ENCODE measurements around the gene FGFBP1. TPM values are rescaled to one million over a fixed set of nuclear protein-coding genes. Genes with fewer than 3 reads are reported as not detected.

Gene FGFBP1
- total RNA-seq, 2 experiments from 2014 or later: not detected

DNA sequence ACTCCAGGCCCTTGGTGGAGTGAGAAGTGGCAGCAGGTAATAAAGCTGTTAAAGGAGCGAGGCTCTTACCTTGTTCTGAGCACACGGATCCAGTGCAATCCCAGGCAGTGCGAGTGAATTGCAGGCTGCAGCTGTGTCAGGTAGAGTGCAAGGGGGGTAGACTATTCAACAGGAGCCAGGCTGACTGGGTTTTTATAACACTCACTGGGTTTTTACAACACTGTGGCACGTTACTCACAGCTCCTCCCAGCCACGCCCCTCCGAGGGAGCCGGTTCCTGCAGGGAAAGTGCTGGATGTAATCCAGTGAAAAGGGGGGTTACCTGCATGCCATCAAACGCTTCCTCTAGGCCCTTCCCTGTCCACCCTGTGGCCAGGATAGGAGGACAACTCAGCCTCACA lies 358 bp downstream of the FGFBP1 start:
- H3K4me3 Mint-ChIP-seq: no peak overlapping the region
- DNase-seq: no peak
- CTCF ChIA-PET: interaction anchor here (1.6 kb wide), 2 partner anchors 18 to 56 kb away, joined by 3 to 5 read pairs; no protein-coding TSS in a partner anchor
- no peaks in the 10 kb centered on the region for H3K36me3 Mint-ChIP-seq (ENCODE audit: low read depth)
- no peaks in the 10 kb centered on the region for H3K4me1 Mint-ChIP-seq (ENCODE audit: low read depth)
- intact Hi-C loops (cut with micrococcal nuclease): no loop called here
- H3K9me3 Mint-ChIP-seq: no peaks in the 10 kb centered on the region
- H3K27me3 Mint-ChIP-seq (ENCODE audit: low read depth): no peaks in the 10 kb centered on the region
- no peak overlapping the region for H3K27ac Mint-ChIP-seq

DNA sequence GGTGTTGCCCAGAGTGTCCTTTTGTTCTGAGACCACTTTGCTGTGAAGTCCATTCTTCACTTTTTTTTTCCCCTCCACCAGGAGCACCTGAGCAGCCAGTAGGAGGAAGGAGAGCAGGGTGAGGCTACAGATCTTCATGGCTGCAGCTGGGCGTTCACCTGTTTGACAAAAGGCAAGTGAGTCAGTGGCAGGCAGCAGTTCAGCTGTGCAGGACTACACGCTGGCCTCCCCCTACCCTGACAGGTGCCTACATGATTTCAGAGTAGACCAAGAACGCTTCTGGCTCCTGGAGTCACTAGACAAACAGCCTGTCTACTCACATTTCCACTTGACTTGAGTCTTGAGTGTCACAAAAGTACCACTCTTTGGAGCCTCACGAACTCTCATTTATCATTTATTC lies 2.0 kb downstream of the FGFBP1 start:
- no peaks in the 10 kb centered on the region for H3K4me1 Mint-ChIP-seq (ENCODE audit: low read depth)

GRCh38 chr4:15935504-15936402 lies 2.8 kb downstream of the FGFBP1 start:
- no peaks in the 10 kb centered on the region for H3K36me3 Mint-ChIP-seq (ENCODE audit: low read depth)
- CTCF ChIA-PET: interaction anchor here (0.6 to 1.5 kb wide), 3 partner anchors 20 to 146 kb away, joined by 3 to 5 read pairs (median 5); no protein-coding TSS in a partner anchor
- H3K9me3 Mint-ChIP-seq: no peaks in the 10 kb centered on the region
- H3K27me3 Mint-ChIP-seq (ENCODE audit: low read depth): peaks cover 6% of the 10 kb centered on the region
- H3K27ac Mint-ChIP-seq: no peak overlapping the region
- no peaks in the 10 kb centered on the region for H3K4me1 Mint-ChIP-seq (ENCODE audit: low read depth)
- DNase-seq: no peak
- intact Hi-C loops (cut with micrococcal nuclease): no loop called here
- H3K4me3 Mint-ChIP-seq: no peak overlapping the region

More for the DNA sequence above, 2.0 kb downstream of the FGFBP1 start:
- intact Hi-C loops (cut with micrococcal nuclease): no loop called here
- Mint-ChIP-seq H3K27me3 (ENCODE audit: low read depth) (no peaks in the 10 kb centered on the region), H3K9me3 (no peaks in the 10 kb centered on the region), H3K36me3 (ENCODE audit: low read depth) (no peaks in the 10 kb centered on the region), H3K27ac (no peak overlapping the region), H3K4me3 (no peak overlapping the region)
- no peak for DNase-seq
- CTCF ChIA-PET: interaction anchor here (1.5 kb wide), 1 partner anchor 54 kb away, joined by 5 read pairs; no protein-coding TSS in a partner anchor

GRCh38 chr4:15934259-15934658 lies 4.3 kb downstream of the FGFBP1 start:
- DNase-seq: no peak
- no peaks in the 10 kb centered on the region for H3K9me3 Mint-ChIP-seq
- peaks cover 11% of the 10 kb centered on the region for H3K4me1 Mint-ChIP-seq (ENCODE audit: low read depth)
- H3K27me3 Mint-ChIP-seq (ENCODE audit: low read depth): peaks cover 11% of the 10 kb centered on the region
- H3K4me3 Mint-ChIP-seq: no peak overlapping the region
- intact Hi-C loops (cut with micrococcal nuclease): no loop called here
- CTCF ChIA-PET: no interaction called here
- no peak overlapping the region for H3K27ac Mint-ChIP-seq
- no peaks in the 10 kb centered on the region for H3K36me3 Mint-ChIP-seq (ENCODE audit: low read depth)

GRCh38 chr4:15931451-15932210 lies 6.9 kb downstream of the FGFBP1 start:
- Mint-ChIP-seq H3K9me3 (no peaks in the 10 kb centered on the region), H3K27me3 (ENCODE audit: low read depth) (peaks cover 11% of the 10 kb centered on the region), H3K4me3 (no peak overlapping the region), H3K36me3 (ENCODE audit: low read depth) (no peaks in the 10 kb centered on the region), H3K27ac (no peak overlapping the region), H3K4me1 (ENCODE audit: low read depth) (peaks cover 11% of the 10 kb centered on the region)
- intact Hi-C loops (cut with micrococcal nuclease): no loop called here
- CTCF ChIA-PET: interaction anchor here (0.6 to 1.7 kb wide), 3 partner anchors 48 to 65 kb away, joined by 3 to 8 read pairs (median 4); no protein-coding TSS in a partner anchor
- DNase-seq: no peak

DNA sequence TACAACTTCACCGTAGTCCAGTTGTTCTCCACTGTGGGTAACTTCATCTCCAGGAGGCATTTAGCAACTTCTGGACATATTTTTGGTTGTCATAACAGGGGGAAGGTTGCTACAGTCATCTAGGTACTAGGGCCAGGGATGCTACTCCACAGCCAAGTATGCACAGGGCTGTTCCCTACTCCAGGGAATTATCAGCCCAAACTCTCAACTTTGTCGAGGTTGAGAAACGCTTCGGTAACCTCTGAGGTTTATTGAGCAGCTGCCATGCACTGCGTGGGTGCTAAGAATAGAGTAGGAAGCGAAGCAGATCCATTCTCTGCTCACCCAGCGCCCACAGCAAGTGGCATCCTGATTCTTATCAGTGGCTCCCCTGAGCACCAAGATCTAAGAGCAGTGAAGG lies 8.2 kb downstream of the FGFBP1 start:
- H3K36me3 Mint-ChIP-seq (ENCODE audit: low read depth): no peaks in the 10 kb centered on the region
- H3K27ac Mint-ChIP-seq: no peak overlapping the region
- peaks cover 11% of the 10 kb centered on the region for H3K27me3 Mint-ChIP-seq (ENCODE audit: low read depth)
- intact Hi-C loops (cut with micrococcal nuclease): no loop called here
- no peaks in the 10 kb centered on the region for H3K9me3 Mint-ChIP-seq
- DNase-seq: peak; percentile 12
- CTCF ChIA-PET: interaction anchor here (0.8 to 1.2 kb wide), 3 partner anchors 26 to 217 kb away, joined by 3 to 8 read pairs (median 4); no protein-coding TSS in a partner anchor
- H3K4me1 Mint-ChIP-seq (ENCODE audit: low read depth): peaks cover 11% of the 10 kb centered on the region
- no peak overlapping the region for H3K4me3 Mint-ChIP-seq

GRCh38 chr4:15929540-15929939 lies 9.0 kb downstream of the FGFBP1 start:
- H3K4me1 Mint-ChIP-seq (ENCODE audit: low read depth): peaks cover 11% of the 10 kb centered on the region
- CTCF ChIA-PET: no interaction called here
- no peak overlapping the region for H3K27ac Mint-ChIP-seq
- no peaks in the 10 kb centered on the region for H3K36me3 Mint-ChIP-seq (ENCODE audit: low read depth)
- H3K27me3 Mint-ChIP-seq (ENCODE audit: low read depth): peaks cover 11% of the 10 kb centered on the region
- no peak overlapping the region for H3K4me3 Mint-ChIP-seq
- no peak for DNase-seq
- intact Hi-C loops (cut with micrococcal nuclease): no loop called here
- no peaks in the 10 kb centered on the region for H3K9me3 Mint-ChIP-seq

DNA sequence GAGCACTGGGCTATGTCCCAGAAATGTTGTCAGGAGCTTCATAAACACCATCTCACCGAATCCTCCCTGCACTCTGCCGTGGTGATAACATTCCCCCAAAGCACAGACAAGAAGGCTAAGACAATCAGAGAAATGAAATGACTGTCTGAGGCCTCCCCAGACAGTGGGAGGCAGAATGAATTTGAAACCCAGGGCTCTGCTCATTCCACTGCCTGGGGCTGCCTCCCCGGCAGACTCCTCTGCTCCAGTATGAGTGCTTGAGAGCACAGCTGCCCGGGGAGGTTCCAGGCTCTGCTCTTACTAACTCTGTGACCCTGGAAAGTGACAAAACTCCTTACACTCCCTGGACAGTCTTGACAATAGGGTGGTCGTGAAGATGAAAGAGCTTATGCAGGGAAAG lies 9.7 kb downstream of the FGFBP1 start:
- peaks cover 11% of the 10 kb centered on the region for H3K27me3 Mint-ChIP-seq (ENCODE audit: low read depth)
- CTCF ChIA-PET: no interaction called here
- H3K4me3 Mint-ChIP-seq: no peak overlapping the region
- H3K4me1 Mint-ChIP-seq (ENCODE audit: low read depth): peaks cover 11% of the 10 kb centered on the region
- no peaks in the 10 kb centered on the region for H3K36me3 Mint-ChIP-seq (ENCODE audit: low read depth)
- DNase-seq: no peak
- no peak overlapping the region for H3K27ac Mint-ChIP-seq
- H3K9me3 Mint-ChIP-seq: no peaks in the 10 kb centered on the region
- intact Hi-C loops (cut with micrococcal nuclease): no loop called here

GRCh38 chr4:15926486-15926885 lies 12.1 kb downstream of the FGFBP1 start:
- no peak for DNase-seq
- peaks cover 11% of the 10 kb centered on the region for H3K4me1 Mint-ChIP-seq (ENCODE audit: low read depth)
- peaks cover 11% of the 10 kb centered on the region for H3K27me3 Mint-ChIP-seq (ENCODE audit: low read depth)
- H3K9me3 Mint-ChIP-seq: no peaks in the 10 kb centered on the region
- CTCF ChIA-PET: interaction anchor here (0.7 to 1.3 kb wide), 2 partner anchors 29 to 44 kb away, joined by 5 to 8 read pairs; no protein-coding TSS in a partner anchor
- no peak overlapping the region for H3K27ac Mint-ChIP-seq
- no peaks in the 10 kb centered on the region for H3K36me3 Mint-ChIP-seq (ENCODE audit: low read depth)
- no peak overlapping the region for H3K4me3 Mint-ChIP-seq
- intact Hi-C loops (cut with micrococcal nuclease): no loop called here

DNA sequence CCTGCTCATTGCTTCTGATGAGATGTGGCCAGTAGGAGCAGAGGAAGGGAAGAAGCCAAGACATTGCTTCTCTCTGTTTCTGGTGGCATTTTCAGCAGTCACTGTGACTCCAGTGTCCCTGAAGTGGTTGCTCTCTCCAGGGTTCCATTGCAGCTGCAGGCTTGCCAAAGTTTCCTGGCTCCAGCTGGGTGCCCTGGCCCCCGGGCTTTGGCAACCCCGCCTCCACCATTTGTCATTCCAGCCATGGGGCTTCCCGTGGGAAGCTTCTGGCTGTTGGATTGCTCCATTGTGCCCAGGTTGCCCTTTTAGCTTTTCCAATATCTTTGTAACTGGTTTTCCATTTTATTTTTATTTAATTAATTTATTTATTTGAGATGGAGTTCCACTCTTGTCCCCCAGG lies 12.7 kb downstream of the FGFBP1 start:
- Mint-ChIP-seq H3K27me3 (ENCODE audit: low read depth) (peaks cover 6% of the 10 kb centered on the region), H3K36me3 (ENCODE audit: low read depth) (no peaks in the 10 kb centered on the region), H3K4me3 (no peak overlapping the region), H3K9me3 (no peaks in the 10 kb centered on the region), H3K4me1 (ENCODE audit: low read depth) (peaks cover 11% of the 10 kb centered on the region), H3K27ac (no peak overlapping the region)
- DNase-seq: no peak
- CTCF ChIA-PET: interaction anchor here (0.6 to 1.2 kb wide), 3 partner anchors 33 to 1243 kb away, joined by 3 to 6 read pairs (median 5); no protein-coding TSS in a partner anchor
- intact Hi-C loops (cut with micrococcal nuclease): no loop called here

DNA sequence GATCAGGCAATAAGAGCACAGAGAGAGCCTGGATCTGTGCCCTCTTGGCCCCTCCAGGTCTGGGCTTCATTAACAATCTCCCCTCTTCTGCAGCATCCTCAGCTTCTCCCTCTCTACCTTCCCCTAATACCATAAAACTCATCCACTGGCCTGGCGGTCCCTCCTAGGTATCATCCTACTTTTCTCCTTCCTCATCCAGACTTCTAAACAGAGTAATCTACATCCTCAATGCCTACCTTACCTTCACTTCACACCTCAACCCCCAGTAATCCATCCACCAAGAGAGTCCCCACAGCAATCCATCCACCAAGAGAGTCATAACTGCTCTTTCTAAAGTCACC lies 17.0 kb downstream of the FGFBP1 start:
- intact Hi-C loops (cut with micrococcal nuclease): no loop called here
- no peak for DNase-seq

More for the DNA sequence above, 17.0 kb downstream of the FGFBP1 start:
- peaks cover 2% of the 10 kb centered on the region for H3K27me3 Mint-ChIP-seq (ENCODE audit: low read depth)
- H3K4me1 Mint-ChIP-seq (ENCODE audit: low read depth): no peaks in the 10 kb centered on the region
- CTCF ChIA-PET: interaction anchor here (2.1 kb wide), 1 partner anchor 38 kb away, joined by 9 read pairs; no protein-coding TSS in a partner anchor
- H3K36me3 Mint-ChIP-seq (ENCODE audit: low read depth): no peaks in the 10 kb centered on the region
- no peaks in the 10 kb centered on the region for H3K9me3 Mint-ChIP-seq
- H3K27ac Mint-ChIP-seq: no peak overlapping the region
- no peak overlapping the region for H3K4me3 Mint-ChIP-seq
